SU-DHL-6 (cell line): ENCODE measurements around the gene SLC29A2.

Source experiments
- H2AFZ ChIP-seq: fragments of 200-600 bp; sonication (generic); 2 replicates; pipeline ENCODE4 v1.6.1; 2014; ENCODE audit warnings: low read depth, mild to moderate bottlenecking, moderate library complexity, mixed read lengths, antibody characterized with exemption, low read length; ENCODE audit not compliant: severe bottlenecking
- H3F3A ChIP-seq: fragments of 200-600 bp; shearing (Covaris generic); 2 replicates; pipeline ENCODE4 v1.6.0; 2016; ENCODE audit warnings: antibody characterized with exemption, mild to moderate bottlenecking; ENCODE audit not compliant: insufficient read depth
- H3K27ac ChIP-seq: fragments of 200-600 bp; sonication (generic); 2 replicates; pipeline ENCODE4 v1.5.1; 2016; ENCODE audit warnings: low read depth, mild to moderate bottlenecking, low read length, moderate library complexity, mixed read lengths
- H3K27me3 ChIP-seq: fragments of 200-600 bp; sonication (generic), shearing (Covaris generic); 2 replicates; pipeline ENCODE4 v1.6.0; 2014; ENCODE audit warnings: mild to moderate bottlenecking, low read length
- H3K36me3 ChIP-seq: fragments of 200-600 bp; sonication (generic); 2 replicates; pipeline ENCODE4 v1.6.1; 2014; ENCODE audit warnings: mild to moderate bottlenecking, low read length, mixed read lengths
- H3K4me2 ChIP-seq: fragments of 300-600, 200-600 bp; shearing (Covaris generic), sonication (generic); 2 replicates; pipeline ENCODE4 v1.6.0; 2014; ENCODE audit warnings: low read length, low read depth, mild to moderate bottlenecking; ENCODE audit not compliant: poor library complexity, severe bottlenecking
- H3K4me3 ChIP-seq: fragments of 200-600 bp; sonication (generic); 2 replicates; pipeline ENCODE4 v1.5.1; 2014; ENCODE audit warnings: antibody characterized with exemption, low read length, mild to moderate bottlenecking, mixed read lengths; ENCODE audit not compliant: insufficient read depth, poor library complexity, severe bottlenecking
- H3K79me2 ChIP-seq: fragments of 200-600 bp; sonication (generic); 2 replicates; pipeline ENCODE4 v1.6.1; 2014; ENCODE audit warnings: mild to moderate bottlenecking, low read length, moderate library complexity; ENCODE audit not compliant: insufficient read depth
- H3K9ac ChIP-seq: fragments of 200-600 bp; sonication (generic); 2 replicates; pipeline ENCODE4 v1.7.0; 2014; ENCODE audit warnings: mild to moderate bottlenecking, low read length
- H3K9me2 ChIP-seq: fragments of 200-600 bp; sonication (generic); replicated peaks from 2 replicates; pipeline ENCODE4 v1.6.1; 2014; ENCODE audit warnings: low read length; ENCODE audit not compliant: insufficient read depth
- H3K9me3 ChIP-seq: fragments of 200-600 bp; sonication (generic); 2 replicates; pipeline ENCODE4 v1.6.1; 2014; ENCODE audit warnings: low read length, mixed read lengths; ENCODE audit not compliant: insufficient read depth
- H4K20me1 ChIP-seq: fragments of 200-600 bp; sonication (generic); 2 replicates; pipeline ENCODE4 v1.6.1; 2014; ENCODE audit warnings: low read depth, mild to moderate bottlenecking, antibody characterized with exemption, low read length, moderate library complexity, mixed read lengths
- CTCF ChIP-seq: fragments of 200-600 bp; sonication (generic); IDR thresholded peaks from one replicate; pipeline ENCODE4 v1.5.1; 2017; ENCODE audit warnings: antibody characterized with exemption, mild to moderate bottlenecking, low read length, moderate library complexity; ENCODE audit not compliant: insufficient read depth, poor library complexity, severe bottlenecking
- EZH2phosphoT487 ChIP-seq: fragments of 200-600 bp; sonication (generic), shearing (Covaris generic); conservative IDR thresholded peaks from 2 replicates; pipeline ENCODE4 v1.6.1; 2018; ENCODE audit warnings: mild to moderate bottlenecking, antibody characterized with exemption, low read length, moderate library complexity, mixed read lengths

The SLC29A2 gene

DNA sequence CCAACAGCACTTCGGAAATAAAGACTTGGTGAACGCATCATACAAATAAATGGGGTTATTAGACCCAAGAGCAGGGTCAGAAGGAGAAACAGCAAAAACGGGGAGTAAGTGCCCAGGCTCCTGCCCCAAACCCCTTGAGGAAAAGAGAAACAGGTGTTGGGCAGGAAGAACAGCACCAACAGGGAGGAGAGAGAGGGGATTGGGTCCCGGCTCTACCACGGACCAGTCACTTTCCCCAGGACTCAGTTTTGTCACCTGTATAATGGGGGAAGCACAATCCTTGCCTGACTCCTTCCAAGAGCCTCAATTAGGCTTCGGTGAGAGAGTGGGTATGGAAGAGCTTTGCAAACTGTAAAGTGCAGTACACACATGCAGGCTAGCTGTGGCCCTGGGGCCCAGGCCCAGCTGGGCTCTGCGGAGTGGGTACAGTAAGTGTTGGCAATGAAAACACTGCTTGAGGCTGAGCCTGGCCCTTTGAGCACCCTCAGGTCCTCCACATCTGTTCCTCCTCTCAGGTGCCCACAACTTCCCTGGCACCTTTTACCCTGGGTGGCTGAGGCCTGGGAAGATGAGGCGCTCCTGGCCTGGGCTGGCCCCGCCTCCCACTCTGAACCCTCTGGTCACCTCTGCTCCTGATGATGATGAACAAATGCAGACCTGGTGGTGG is 8.9 kb downstream of the SLC29A2 start:
- H3K9ac ChIP-seq, result no peak overlapping the region
- no peaks in the 10 kb centered on the region for H3K79me2 ChIP-seq
- H3K4me3 ChIP-seq, result no peak overlapping the region
- no peaks in the 10 kb centered on the region for H3K36me3 ChIP-seq
- no peaks in the 10 kb centered on the region for H3K27me3 ChIP-seq
- no peak overlapping the region for H2AFZ ChIP-seq
- no peak for TF ChIP-seq CTCF
- TF ChIP-seq EZH2phosphoT487, result no peak
- no peak overlapping the region for H3K4me2 ChIP-seq
- H3K27ac ChIP-seq, result no peak overlapping the region
- no peaks in the 10 kb centered on the region for H4K20me1 ChIP-seq
- H3K9me2 ChIP-seq, result no peaks in the 10 kb centered on the region
- H3F3A ChIP-seq, result no peaks in the 10 kb centered on the region
- no peaks in the 10 kb centered on the region for H3K9me3 ChIP-seq

DNA sequence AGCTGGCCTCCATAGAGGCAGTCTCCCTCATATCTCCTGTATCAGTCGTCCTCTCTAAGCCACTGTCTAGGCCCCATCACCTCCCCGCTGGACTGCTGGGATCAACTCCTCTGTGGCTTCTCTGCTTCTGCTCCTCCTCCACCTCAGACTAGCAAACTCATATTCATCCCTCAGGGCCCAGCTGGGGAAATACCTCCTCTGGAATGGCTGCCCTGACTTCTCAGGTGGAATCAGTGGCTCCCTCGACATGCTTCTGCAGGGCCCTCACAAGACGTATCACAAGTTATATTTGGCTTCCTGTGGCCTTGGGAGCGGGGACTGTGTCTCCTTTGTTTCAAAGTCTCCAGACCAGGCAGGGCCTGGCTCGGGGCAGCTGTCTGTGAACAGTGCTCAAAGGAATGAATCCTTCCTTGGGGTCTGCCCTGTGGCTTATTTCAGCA is 10.0 kb downstream of the SLC29A2 start:
- Histone ChIP-seq H4K20me1 (no peaks in the 10 kb centered on the region), H3K36me3 (no peaks in the 10 kb centered on the region), H3K27me3 (no peaks in the 10 kb centered on the region), H3K79me2 (no peaks in the 10 kb centered on the region), H3K4me2 (no peak overlapping the region), H3K9me2 (no peaks in the 10 kb centered on the region), H2AFZ (no peak overlapping the region), H3K9me3 (no peaks in the 10 kb centered on the region), H3K27ac (no peak overlapping the region), H3K9ac (no peak overlapping the region), H3K4me3 (no peak overlapping the region), H3F3A (no peaks in the 10 kb centered on the region)
- TF ChIP-seq EZH2phosphoT487, result no peak
- TF ChIP-seq CTCF, result no peak

DNA sequence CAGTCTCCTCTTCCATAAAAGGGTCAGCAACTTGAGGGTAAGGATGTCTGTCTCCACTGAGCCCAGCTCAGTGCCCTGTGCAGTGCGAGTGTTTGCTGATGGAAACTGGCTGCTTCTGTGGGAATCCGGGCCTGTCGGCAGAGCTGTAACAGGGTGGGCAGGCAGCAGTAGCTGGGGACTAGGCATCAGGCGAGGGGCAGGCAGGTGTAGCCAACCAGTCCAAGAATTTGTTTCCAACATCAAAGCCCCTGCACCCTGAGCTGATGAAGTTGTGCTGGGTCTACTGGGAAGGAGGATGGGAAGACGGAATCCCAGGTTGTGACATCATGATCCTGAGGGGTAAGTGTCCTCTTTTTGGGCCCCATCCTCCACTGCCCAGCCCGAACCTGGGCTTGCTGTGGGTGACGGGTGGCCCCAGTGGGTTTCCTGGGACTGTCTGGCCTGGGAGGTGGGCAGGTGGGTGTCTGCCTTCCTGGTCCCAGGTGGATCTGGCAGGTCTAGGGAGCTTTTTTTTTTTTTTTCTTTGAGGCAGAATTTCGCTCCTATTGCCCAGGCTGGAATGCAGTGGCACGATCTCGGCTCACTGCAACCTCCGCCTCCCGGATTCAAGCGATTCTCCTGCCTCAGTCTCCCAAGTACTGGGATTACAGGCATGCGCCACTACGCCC is 11.0 kb downstream of the SLC29A2 start:
- Histone ChIP-seq H3K36me3 (no peaks in the 10 kb centered on the region; the same call in 1 of the 2 replicates), H3K9me2 (no peaks in the 10 kb centered on the region), H3K27me3 (no peaks in the 10 kb centered on the region), H3K4me2 (no peak overlapping the region), H3K9ac (no peak overlapping the region), H3K27ac (no peak overlapping the region), H3K4me3 (no peak overlapping the region), H3K79me2 (no peaks in the 10 kb centered on the region), H2AFZ (no peak overlapping the region), H4K20me1 (no peaks in the 10 kb centered on the region), H3K9me3 (no peaks in the 10 kb centered on the region), H3F3A (no peaks in the 10 kb centered on the region)
- TF ChIP-seq CTCF (no peak), EZH2phosphoT487 (no peak)
